PC-3 (cell line): ENCODE measurements around the gene SLC7A1.

ENCODE experiments used
- EZH2 ChIP-seq: fragments of 300-600 bp; sonication (generic); IDR thresholded peaks from one replicate; pipeline ENCODE4 v1.6.1; 2017; ENCODE audit warnings: antibody characterized with exemption, mild to moderate bottlenecking, low read length; ENCODE audit not compliant: unreplicated experiment
- EZH2phosphoT487 ChIP-seq: fragments of 300-600 bp; sonication (generic); IDR thresholded peaks from 2 replicates; pipeline ENCODE4 v1.6.1; 2018; ENCODE audit warnings: mild to moderate bottlenecking, antibody characterized with exemption, low read length, borderline replicate concordance
- TF ChIP-seq, protein P1 (sequence below): fragments of 300-600 bp; sonication (generic); conservative IDR thresholded peaks from 2 replicates; pipeline ENCODE4 v1.5.1; 2017; ENCODE audit warnings: antibody characterized with exemption, low read depth, mild to moderate bottlenecking, low read length

DNA sequence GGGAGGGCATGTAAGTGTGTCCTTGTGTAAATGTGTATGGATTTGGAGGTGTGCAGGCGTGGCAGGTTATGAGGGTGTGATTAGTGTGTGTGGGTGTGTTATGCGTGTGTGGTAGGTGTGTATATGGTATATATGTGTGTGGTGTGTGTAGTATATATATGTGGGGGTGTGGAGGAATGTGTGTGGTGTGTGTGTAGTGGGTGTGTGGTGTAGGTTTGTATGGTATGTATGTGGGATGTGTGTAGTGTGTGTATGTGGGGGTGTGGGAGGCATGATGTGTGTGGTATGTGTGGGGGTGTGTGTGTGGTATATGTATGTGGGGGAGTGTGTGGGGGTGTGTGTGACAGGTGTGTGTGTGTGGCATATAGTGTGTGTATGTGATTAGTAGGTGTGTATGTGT is 104.2 kb downstream of the SLC7A1 start:
- no peak for TF ChIP-seq EZH2
- TF ChIP-seq, protein P1, sequence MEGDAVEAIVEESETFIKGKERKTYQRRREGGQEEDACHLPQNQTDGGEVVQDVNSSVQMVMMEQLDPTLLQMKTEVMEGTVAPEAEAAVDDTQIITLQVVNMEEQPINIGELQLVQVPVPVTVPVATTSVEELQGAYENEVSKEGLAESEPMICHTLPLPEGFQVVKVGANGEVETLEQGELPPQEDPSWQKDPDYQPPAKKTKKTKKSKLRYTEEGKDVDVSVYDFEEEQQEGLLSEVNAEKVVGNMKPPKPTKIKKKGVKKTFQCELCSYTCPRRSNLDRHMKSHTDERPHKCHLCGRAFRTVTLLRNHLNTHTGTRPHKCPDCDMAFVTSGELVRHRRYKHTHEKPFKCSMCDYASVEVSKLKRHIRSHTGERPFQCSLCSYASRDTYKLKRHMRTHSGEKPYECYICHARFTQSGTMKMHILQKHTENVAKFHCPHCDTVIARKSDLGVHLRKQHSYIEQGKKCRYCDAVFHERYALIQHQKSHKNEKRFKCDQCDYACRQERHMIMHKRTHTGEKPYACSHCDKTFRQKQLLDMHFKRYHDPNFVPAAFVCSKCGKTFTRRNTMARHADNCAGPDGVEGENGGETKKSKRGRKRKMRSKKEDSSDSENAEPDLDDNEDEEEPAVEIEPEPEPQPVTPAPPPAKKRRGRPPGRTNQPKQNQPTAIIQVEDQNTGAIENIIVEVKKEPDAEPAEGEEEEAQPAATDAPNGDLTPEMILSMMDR = no peak
- TF ChIP-seq EZH2phosphoT487 = no peak
